ENCODE data around the gene AVP. TPM values are rescaled to one million over a fixed set of nuclear protein-coding genes. Genes with fewer than 3 reads are reported as not detected.

The AVP gene
- total and polyA plus RNA-seq, 2 of the 13 experiments (the other 11 are each of a cell fraction or from before 2014, with no cell fraction given): 0.12 TPM; not detected in 1

- 0 out of 2 replicates have a peak, but pooled peaks have one; percentile 7 for TF ChIP-seq ZNF7 (CRISPR knock-in tag; IDR thresholded peaks at IDR 0.05)
- 0 out of 2 replicates have a peak, but pooled peaks have one; percentile 2 for TF ChIP-seq TGIF2 (CRISPR knock-in tag; IDR thresholded peaks at IDR 0.05)
- no peak for TF ChIP-seq ZNF446 (CRISPR knock-in tag; IDR thresholded peaks at IDR 0.05)
- peak; percentile 44; the same call in 1 of the 2 replicates for TF ChIP-seq GFI1 (CRISPR knock-in tag; IDR thresholded peaks at IDR 0.05; ENCODE audit: borderline replicate concordance)
- peak; percentile 45 for TF ChIP-seq PCBP2 (optimal IDR thresholded peaks at IDR 0.05; ENCODE audit: low read depth, low read length, poor library complexity, severe bottlenecking)
- TF ChIP-seq ZNF256 (CRISPR knock-in tag; conservative IDR thresholded peaks at IDR 0.05): no peak
- TF ChIP-seq ZNF670 (CRISPR knock-in tag; IDR thresholded peaks at IDR 0.05; ENCODE audit: borderline replicate concordance): no peak
- no peak for TF ChIP-seq ZBTB7B (CRISPR knock-in tag; IDR thresholded peaks at IDR 0.05)
- peak; percentile 33; the same call in 1 of the 2 replicates for TF ChIP-seq ZNF292 (CRISPR knock-in tag; IDR thresholded peaks at IDR 0.05; ENCODE audit: borderline replicate concordance, low read depth)
- peak; percentile 59 for TF ChIP-seq ZNF678 (CRISPR knock-in tag; IDR thresholded peaks at IDR 0.05)
- TF ChIP-seq SNAPC2 (CRISPR knock-in tag; IDR thresholded peaks at IDR 0.05): peak; percentile 97; the same call in 1 of the 2 replicates
- no peak for TF ChIP-seq TP53 (CRISPR knock-in tag; conservative IDR thresholded peaks at IDR 0.05)
- no peak for TF ChIP-seq PHF5A (CRISPR knock-in tag; IDR thresholded peaks at IDR 0.05; ENCODE audit: low read depth, unreplicated experiment)
- TF ChIP-seq ZNF660 (CRISPR knock-in tag; IDR thresholded peaks at IDR 0.05; ENCODE audit: borderline replicate concordance, low read depth): no peak
- TF ChIP-seq ZFP37 (CRISPR knock-in tag; IDR thresholded peaks at IDR 0.05; ENCODE audit: borderline replicate concordance): peak; percentile 8; the same call in 1 of the 2 replicates
- no peak for TF ChIP-seq FOXO1 (CRISPR knock-in tag; IDR thresholded peaks at IDR 0.05)
- no peak for TF ChIP-seq ZNF367 (CRISPR knock-in tag; IDR thresholded peaks at IDR 0.05; ENCODE audit: borderline replicate concordance)
- TF ChIP-seq NFYC (CRISPR knock-in tag; IDR thresholded peaks at IDR 0.05): peak; percentile 49; the same call in 1 of the 2 replicates
- peak; percentile 12; the same call in 1 of the 2 replicates for TF ChIP-seq ZNF550 (CRISPR knock-in tag; IDR thresholded peaks at IDR 0.05; ENCODE audit: borderline replicate concordance)
- no peak; the same call in 1 of the 2 replicates for TF ChIP-seq FUBP1 (CRISPR knock-in tag; IDR thresholded peaks at IDR 0.05; ENCODE audit: borderline replicate concordance)
- TF ChIP-seq ZSCAN30 (CRISPR knock-in tag; IDR thresholded peaks at IDR 0.05): peak; percentile 35; the same call in 1 of the 2 replicates
- TF ChIP-seq ZNF639 (CRISPR knock-in tag; conservative IDR thresholded peaks at IDR 0.05): no peak
- peak; percentile 80; the same call in 1 of the 2 replicates for TF ChIP-seq ZNF276 (CRISPR knock-in tag; IDR thresholded peaks at IDR 0.05; ENCODE audit: low read depth)
- no peak for TF ChIP-seq KDM5A (IDR thresholded peaks at IDR 0.05; ENCODE audit: borderline replicate concordance, low read length)
- TF ChIP-seq ZNF337 (CRISPR knock-in tag; IDR thresholded peaks at IDR 0.05; ENCODE audit: borderline replicate concordance, low read depth): no peak
Measured at GRCh38 chr20:3045042-3045815, 39.3 kb downstream of the AVP start (continued).

Data from HepG2 (cell line).